ENCODE data around the gene CTBS.

CTBS gene

DNA sequence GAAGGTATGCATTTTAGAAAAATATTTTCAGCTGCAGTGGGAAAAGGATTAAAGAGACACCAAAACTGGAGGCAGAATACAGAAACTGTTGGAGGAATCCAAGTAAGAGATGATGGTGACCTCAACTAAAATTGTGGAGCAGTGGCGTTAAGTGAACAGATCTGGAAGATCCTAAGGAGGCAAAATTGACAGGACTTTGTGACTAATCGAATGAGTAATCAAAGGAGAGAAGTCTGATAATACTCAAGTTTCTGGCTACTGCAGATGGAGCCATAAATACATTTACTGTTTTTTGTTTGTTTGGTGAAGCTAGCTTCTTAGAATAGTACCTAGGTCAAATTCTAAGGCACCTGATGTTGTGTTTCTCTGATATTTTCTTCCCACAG lies 3.1 kb downstream of the CTBS start:
- DNase-seq (ENCODE audit: low read depth) = peak; percentile 24
- no peak overlapping the region for H3K4me3 ChIP-seq (ENCODE audit: low read depth, low read length)
- TF ChIP-seq, protein P1, sequence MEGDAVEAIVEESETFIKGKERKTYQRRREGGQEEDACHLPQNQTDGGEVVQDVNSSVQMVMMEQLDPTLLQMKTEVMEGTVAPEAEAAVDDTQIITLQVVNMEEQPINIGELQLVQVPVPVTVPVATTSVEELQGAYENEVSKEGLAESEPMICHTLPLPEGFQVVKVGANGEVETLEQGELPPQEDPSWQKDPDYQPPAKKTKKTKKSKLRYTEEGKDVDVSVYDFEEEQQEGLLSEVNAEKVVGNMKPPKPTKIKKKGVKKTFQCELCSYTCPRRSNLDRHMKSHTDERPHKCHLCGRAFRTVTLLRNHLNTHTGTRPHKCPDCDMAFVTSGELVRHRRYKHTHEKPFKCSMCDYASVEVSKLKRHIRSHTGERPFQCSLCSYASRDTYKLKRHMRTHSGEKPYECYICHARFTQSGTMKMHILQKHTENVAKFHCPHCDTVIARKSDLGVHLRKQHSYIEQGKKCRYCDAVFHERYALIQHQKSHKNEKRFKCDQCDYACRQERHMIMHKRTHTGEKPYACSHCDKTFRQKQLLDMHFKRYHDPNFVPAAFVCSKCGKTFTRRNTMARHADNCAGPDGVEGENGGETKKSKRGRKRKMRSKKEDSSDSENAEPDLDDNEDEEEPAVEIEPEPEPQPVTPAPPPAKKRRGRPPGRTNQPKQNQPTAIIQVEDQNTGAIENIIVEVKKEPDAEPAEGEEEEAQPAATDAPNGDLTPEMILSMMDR (conservative IDR thresholded peaks at IDR 0.05; ENCODE audit: low read depth, low read length) = no peak

DNA sequence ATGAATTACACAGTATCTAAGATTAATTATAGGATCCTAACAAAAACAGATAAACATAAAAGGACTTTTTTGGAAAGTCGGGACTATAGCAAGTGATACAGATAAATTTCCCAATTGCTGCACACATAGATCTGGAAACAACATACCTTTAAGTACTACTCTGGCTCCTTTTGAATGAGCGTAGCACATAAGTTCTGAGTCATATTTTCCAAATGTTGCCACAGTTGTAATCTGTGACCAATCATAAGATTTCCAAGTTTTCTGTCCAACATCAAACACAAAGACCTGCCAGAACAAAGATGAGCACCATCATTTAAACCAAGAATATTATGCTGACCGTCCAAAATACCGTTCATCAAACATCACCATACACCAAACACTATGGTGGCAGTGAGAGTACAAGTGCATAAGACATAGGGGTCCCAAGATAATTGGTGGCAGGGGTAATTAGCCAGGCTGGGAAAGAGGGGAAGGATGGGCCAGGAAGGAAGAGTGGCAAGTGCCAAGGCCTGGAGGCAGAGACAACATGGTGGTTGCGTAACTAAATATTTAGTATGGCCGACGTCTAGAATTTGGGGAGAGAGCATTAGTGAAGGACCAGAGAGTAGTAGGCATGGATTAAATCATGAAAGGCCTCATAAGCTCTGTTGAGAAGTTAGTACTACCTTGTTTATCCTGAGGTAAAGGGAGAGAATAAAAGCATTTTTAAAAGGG lies 3.6 kb downstream of the CTBS start:
- no peak overlapping the region for H3K4me3 ChIP-seq (ENCODE audit: low read depth, low read length)
- TF ChIP-seq, protein P1 (conservative IDR thresholded peaks at IDR 0.05; ENCODE audit: low read depth, low read length) = no peak
- peak; percentile 54 for DNase-seq (ENCODE audit: low read depth)

DNA sequence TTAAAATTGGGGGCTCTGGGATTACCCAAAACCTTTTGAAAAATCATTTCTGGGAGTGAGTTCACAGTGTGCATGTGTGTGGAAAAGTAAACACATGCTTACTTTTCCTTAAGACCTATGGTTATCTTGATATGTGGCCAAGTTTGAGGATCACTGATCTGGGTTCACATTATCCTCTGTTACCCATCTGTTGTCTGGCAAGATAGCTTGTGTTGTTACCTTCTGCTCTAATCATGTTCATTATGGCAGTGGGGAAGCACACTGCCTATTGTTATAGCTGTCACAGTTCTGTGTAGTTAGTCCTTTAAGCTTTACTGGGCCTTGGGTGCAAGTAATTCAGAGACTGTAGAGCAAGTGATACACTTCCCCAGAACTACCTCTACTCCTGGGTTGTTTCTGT lies 5.0 kb downstream of the CTBS start:
- TF ChIP-seq, protein P1 (conservative IDR thresholded peaks at IDR 0.05; ENCODE audit: low read depth, low read length) = no peak
- no peak overlapping the region for H3K4me3 ChIP-seq (ENCODE audit: low read depth, low read length)
- DNase-seq (ENCODE audit: low read depth) = no peak

DNA sequence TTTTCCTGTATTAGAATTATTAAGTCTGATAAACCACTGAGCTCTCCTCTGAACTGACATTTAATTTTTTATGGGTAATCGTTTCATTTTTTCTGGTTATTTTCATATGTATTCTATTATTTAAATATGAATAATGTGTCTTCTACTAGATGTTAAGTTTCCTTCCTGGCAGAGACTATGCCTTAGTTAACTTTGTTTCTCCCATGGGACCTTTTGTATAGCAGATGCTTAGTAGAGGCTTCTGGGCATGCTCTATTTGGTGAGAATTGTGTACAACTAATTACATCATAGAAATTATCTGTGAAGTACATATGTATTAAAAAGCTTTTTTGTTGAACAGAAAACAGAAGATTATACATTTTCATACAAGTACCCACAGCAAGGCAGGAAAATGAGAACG lies 23.4 kb downstream of the CTBS start:
- H3K4me3 ChIP-seq (ENCODE audit: low read depth, low read length) = no peak overlapping the region
- no peak for DNase-seq (ENCODE audit: low read depth)
- TF ChIP-seq, protein P1 (conservative IDR thresholded peaks at IDR 0.05; ENCODE audit: low read depth, low read length) = no peak

DNA sequence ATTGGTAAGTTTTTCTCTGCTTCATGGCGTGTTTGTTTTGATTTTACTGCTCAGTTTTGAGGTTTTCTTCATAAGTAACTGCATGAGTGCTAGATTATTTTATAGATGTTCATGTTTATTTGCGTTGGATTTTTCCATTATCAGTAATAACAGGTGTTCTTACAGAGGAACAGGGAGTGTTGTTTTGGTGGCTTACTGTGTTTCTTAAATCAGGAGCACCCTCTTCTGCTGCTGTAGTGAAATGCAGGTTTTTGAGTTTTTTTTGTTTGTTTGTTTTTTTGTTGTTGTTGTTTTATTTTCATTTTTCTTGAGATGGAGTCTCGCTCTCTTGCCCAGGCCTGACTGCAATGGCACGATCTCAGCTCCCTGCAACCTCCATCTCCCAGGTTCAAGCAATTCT lies 32.6 kb downstream of the CTBS start:
- TF ChIP-seq, protein P1 (conservative IDR thresholded peaks at IDR 0.05; ENCODE audit: low read depth, low read length) = peak; percentile 26
- no peak overlapping the region for H3K4me3 ChIP-seq (ENCODE audit: low read depth, low read length)

DNA sequence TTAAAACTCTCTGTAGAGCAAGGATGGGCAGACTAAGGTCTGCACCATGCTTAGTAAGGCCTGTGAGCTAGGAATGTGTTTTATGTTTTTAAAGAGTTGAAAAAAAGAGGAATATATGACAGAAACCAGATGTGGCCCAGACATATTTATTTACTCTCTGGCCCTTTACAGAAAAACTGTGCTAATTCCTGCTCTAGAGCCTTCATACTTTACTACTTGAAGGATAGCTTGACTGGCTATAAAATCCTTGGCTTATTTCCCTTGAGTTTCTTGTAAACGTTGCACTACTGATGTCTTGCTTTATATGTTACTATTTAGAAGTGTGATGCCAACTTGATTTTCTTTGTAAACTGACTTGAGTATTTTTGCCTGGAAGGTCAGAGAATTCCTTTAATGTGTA lies 33.5 kb downstream of the CTBS start:
- TF ChIP-seq, protein P1 (conservative IDR thresholded peaks at IDR 0.05; ENCODE audit: low read depth, low read length) = no peak
- DNase-seq (ENCODE audit: low read depth) = no peak

More for the DNA sequence above, 32.6 kb downstream of the CTBS start:
- no peak for DNase-seq (ENCODE audit: low read depth)

DNA sequence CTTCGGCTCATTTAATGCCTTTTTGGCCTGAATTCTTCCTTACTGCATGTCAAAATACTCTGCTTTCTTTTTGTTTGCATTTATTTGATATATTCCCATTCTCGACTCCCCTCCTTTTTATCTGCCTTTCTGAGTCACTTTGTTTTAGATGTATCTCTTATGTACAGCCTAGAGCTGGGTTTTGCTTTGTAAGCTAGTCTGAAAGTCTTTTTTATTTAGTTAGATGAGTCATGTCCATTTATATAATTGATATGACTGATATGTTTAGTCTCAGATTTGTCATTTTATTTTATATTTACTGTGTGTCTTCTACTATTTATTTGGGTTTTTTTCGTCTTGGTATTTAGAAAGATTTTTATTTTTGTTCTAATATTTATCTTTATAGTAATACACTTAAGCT lies 34.3 kb downstream of the CTBS start:
- TF ChIP-seq, protein P1 (conservative IDR thresholded peaks at IDR 0.05; ENCODE audit: low read depth, low read length) = no peak
- H3K4me3 ChIP-seq (ENCODE audit: low read depth, low read length) = no peak overlapping the region
- DNase-seq (ENCODE audit: low read depth) = peak; percentile 13

More for the DNA sequence above, 33.5 kb downstream of the CTBS start:
- H3K4me3 ChIP-seq (ENCODE audit: low read depth, low read length) = no peak overlapping the region
